CMK (cell line): ENCODE results near the gene SLC1A7.

Experiments used
- DNase-seq: peaks from one replicate; pipeline ENCODE4 v3.0.0-alpha.2; 2010; ENCODE audit warnings: low read depth

The SLC1A7 gene

GRCh38 chr1:53061123-53061858 lies 81.1 kb downstream of the SLC1A7 start:
- DNase-seq = no peak

GRCh38 chr1:53060579-53060978 lies 81.9 kb downstream of the SLC1A7 start:
- DNase-seq = no peak

- no peak for DNase-seq
Observed at GRCh38 chr1:53057127-53057526, 85.3 kb downstream of the SLC1A7 start.

GRCh38 chr1:53051676-53052075 lies 90.8 kb downstream of the SLC1A7 start:
- DNase-seq = no peak

- DNase-seq = no peak
Observed at GRCh38 chr1:53050310-53050709, 92.1 kb downstream of the SLC1A7 start.

GRCh38 chr1:53049574-53049967 lies 92.9 kb downstream of the SLC1A7 start:
- no peak for DNase-seq

GRCh38 chr1:53048960-53049573 lies 93.4 kb downstream of the SLC1A7 start:
- DNase-seq = no peak

- no peak for DNase-seq
Observed at GRCh38 chr1:53047737-53048736, 94.4 kb downstream of the SLC1A7 start.

GRCh38 chr1:53046930-53047329 lies 95.5 kb downstream of the SLC1A7 start:
- no peak for DNase-seq

- no peak for DNase-seq
Observed at GRCh38 chr1:53044926-53045325, 97.5 kb downstream of the SLC1A7 start.

GRCh38 chr1:53043271-53043670 lies 99.2 kb downstream of the SLC1A7 start:
- no peak for DNase-seq

GRCh38 chr1:53038566-53038965 lies 103.9 kb downstream of the SLC1A7 start:
- DNase-seq = no peak
